H54 (cell line): ENCODE results near the gene SHF.
"Not testable (repeated sequence)": the region's sequence is repeated elsewhere in the genome, so short reads cannot be mapped to it uniquely, and the experiment has no call there.

Source experiments
- DNase-seq: peaks from one replicate; pipeline ENCODE4 v3.0.0; 2011; ENCODE audit warnings: low spot score, mixed read lengths; ENCODE audit not compliant: insufficient read length
- FAIRE-seq: peaks from 3 replicates; lab custom pipeline; 2011; peaks lifted over from hg19 to GRCh38; lab: Jason Lieb, UNC
- POLR2A ChIP-seq: IDR thresholded peaks from 2 replicates; pipeline ENCODE4 v1.6.1; 2011; ENCODE audit warnings: low read depth, mild to moderate bottlenecking, low read length

Gene SHF

GRCh38 chr15:45139770-45140169 lies 48.0 kb downstream of the SHF start:
- FAIRE-seq (no peak), DNase-seq (no peak)

GRCh38 chr15:45138814-45139765 lies 48.7 kb downstream of the SHF start:
- TF ChIP-seq POLR2A: no peak
- DNase-seq (no peak), FAIRE-seq (no peak)

More at GRCh38 chr15:45139770-45140169, 48.0 kb downstream of the SHF start:
- TF ChIP-seq POLR2A: no peak

- TF ChIP-seq POLR2A: no peak
- FAIRE-seq (no peak), DNase-seq (no peak)
Measured at GRCh38 chr15:45137703-45138102, 50.1 kb downstream of the SHF start.

- FAIRE-seq (no peak), DNase-seq (no peak)
- TF ChIP-seq POLR2A: no peak
Measured at GRCh38 chr15:45136378-45136764, 51.4 kb downstream of the SHF start.

GRCh38 chr15:45135705-45136377 lies 51.9 kb downstream of the SHF start:
- not testable (repeated sequence) for FAIRE-seq, DNase-seq

GRCh38 chr15:45134682-45135604 lies 52.8 kb downstream of the SHF start:
- no peak for DNase-seq
- no peak for FAIRE-seq
- no peak for TF ChIP-seq POLR2A

- FAIRE-seq (no peak), DNase-seq (no peak)
- TF ChIP-seq POLR2A: no peak
Measured at GRCh38 chr15:45134046-45134445, 53.7 kb downstream of the SHF start.

- FAIRE-seq: no peak
- no peak for TF ChIP-seq POLR2A
- DNase-seq: no peak
Measured at GRCh38 chr15:45133561-45133920, 54.2 kb downstream of the SHF start.

- no peak for FAIRE-seq
- no peak for TF ChIP-seq POLR2A
- no peak for DNase-seq
Measured at GRCh38 chr15:45132844-45133560, 54.8 kb downstream of the SHF start.

GRCh38 chr15:45131510-45131909 lies 56.3 kb downstream of the SHF start:
- DNase-seq (no peak), FAIRE-seq (no peak)
- TF ChIP-seq POLR2A: no peak

GRCh38 chr15:45130291-45131000 lies 57.3 kb downstream of the SHF start:
- DNase-seq (no peak), FAIRE-seq (no peak)
- no peak for TF ChIP-seq POLR2A

GRCh38 chr15:45129651-45130129 lies 58.1 kb downstream of the SHF start, which contains the start of the genes DUOX1 and DUOXA1:
Gene DUOX1, plus strand, starts transcription at chr15:45129994. Its CDS starts 1,973 bp downstream, at chr15:45131967.
Gene DUOXA1, minus strand, starts transcription at chr15:45129879. Its CDS starts 6,865 bp downstream, at chr15:45123014.
- no peak for TF ChIP-seq POLR2A
- FAIRE-seq (no peak), DNase-seq (no peak)
